ENCODE results near the gene PFKFB2. TPM values are rescaled to one million over a fixed set of nuclear protein-coding genes. Genes with fewer than 3 reads are reported as not detected.

Gene PFKFB2
- total RNA-seq, 2 experiments from 2014 or later: 3.2 to 4.0 TPM

DNA sequence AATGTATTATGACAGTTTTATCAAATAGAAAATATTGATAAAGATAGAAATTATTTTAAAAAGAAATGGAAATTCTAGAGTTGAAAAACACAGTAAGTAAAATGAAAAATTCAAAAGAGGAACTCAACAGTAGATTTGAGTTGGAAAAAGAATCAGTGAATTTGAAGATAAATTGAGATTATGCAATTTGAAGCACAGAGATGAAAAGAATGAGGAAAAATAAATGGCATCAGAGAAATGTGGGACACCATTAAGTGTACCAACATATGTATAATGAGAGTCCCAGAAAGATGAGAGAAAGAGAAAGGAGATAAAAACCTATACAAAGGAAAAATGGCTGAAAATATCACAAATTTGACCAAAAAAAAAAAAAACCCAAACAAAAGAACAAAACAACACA lies 76.0 kb downstream of the PFKFB2 start:
- peaks cover 24% of the 10 kb centered on the region for H3K9me3 Mint-ChIP-seq

More for the DNA sequence above, 76.0 kb downstream of the PFKFB2 start:
- no peak overlapping the region for H3K27ac Mint-ChIP-seq
- intact Hi-C loops (cut with DNase I, micrococcal nuclease): no loop called here
- H3K9me3 ChIP-seq (ENCODE audit: control insufficient read depth in 1 of 2, insufficient read depth in 1 of 2, low read length in 2 of 2): peaks cover 3 to 29% of the 10 kb centered on the region in 2 experiments
- H3K27ac ChIP-seq (ENCODE audit: low read depth in 1 of 2, low read length in 2 of 2): no peak overlapping the region
- POLR2A ChIA-PET: interaction anchor here (0.6 kb wide), 1 partner anchor 50 kb away, joined by 3 read pairs; no protein-coding TSS in a partner anchor
- H3K36me3 Mint-ChIP-seq (ENCODE audit: low read depth): peaks cover 12% of the 10 kb centered on the region
- H3K4me1 Mint-ChIP-seq (ENCODE audit: low read depth): no peaks in the 10 kb centered on the region
- no peaks in the 10 kb centered on the region for H3K27me3 ChIP-seq (ENCODE audit: control insufficient read depth in 1 of 2, insufficient read depth in 2 of 2, low read length in 2 of 2)
- CTCF ChIA-PET: no interaction called here
- no peak for TF ChIP-seq CTCF (IDR thresholded peaks at IDR 0.05)
- H3K36me3 ChIP-seq (ENCODE audit: insufficient read depth, low read length): no peaks in the 10 kb centered on the region
- no peak for DNase-seq
- H3K4me3 Mint-ChIP-seq: no peak overlapping the region
- no peaks in the 10 kb centered on the region for H3K4me1 ChIP-seq (ENCODE audit: insufficient read depth, low read length)
- ATAC-seq (ENCODE audit: poor library complexity): no peak
- no peak overlapping the region for H3K4me3 ChIP-seq (ENCODE audit: low read length)
- H3K27me3 Mint-ChIP-seq: no peaks in the 10 kb centered on the region

Other genes starting within 250 kb of the PFKFB2 start
- not detected for gene IL20, start 187.7 kb upstream of the PFKFB2 start, total RNA-seq
- gene IL24, start 155.8 kb upstream of the PFKFB2 start, total RNA-seq: not detected
- gene FCMR, start 131.3 kb upstream of the PFKFB2 start, total RNA-seq: 100 to 1,000 TPM; 171 to 186 TPM
- gene PIGR, start 106.8 kb upstream of the PFKFB2 start, total RNA-seq: not detected
- gene FCAMR, start 82.8 kb upstream of the PFKFB2 start, total RNA-seq: not detected
- gene C1orf116, start 20.5 kb upstream of the PFKFB2 start, total RNA-seq: under 1 TPM; 0.25 to 0.36 TPM
- gene YOD1, start 2.1 kb upstream of the PFKFB2 start, total RNA-seq: 10 to 100 TPM; 17.9 TPM
- gene C4BPB, start 35.6 kb downstream of the PFKFB2 start, total RNA-seq: 1 to 10 TPM; 1.6 to 2.1 TPM
- gene C4BPA, start 51.0 kb downstream of the PFKFB2 start, total RNA-seq: not detected